Gastrocnemius medialis (tissue), 4 donors: ENCODE results near the gene INPP4B. TPM values are rescaled to one million over a fixed set of nuclear protein-coding genes. Genes with fewer than 3 reads are reported as not detected.

ENCODE experiments used
- ATAC-seq, 2 donors: fragments of 150-250 bp; one replicate each; pipeline ENCODE4 v1.9.1; 2016
- DNase-seq, 2 donors: peaks; one replicate each; pipeline ENCODE4 v3.0.0-alpha.2; 2019
- H3K27ac ChIP-seq, 4 donors: fragments of 200-600 bp; sonication (generic); 1 replicate in 1 of 4; 2 replicates in 3 of 4; pipeline ENCODE4 v1.5.1; 2016 to 2018; ENCODE audit warnings: mild to moderate bottlenecking in 2 of 4, moderate library complexity in 1 of 4
- H3K27me3 ChIP-seq, 3 donors: fragments of 200-600 bp; sonication (generic) in 2 of 3; 1 replicate in 1 of 3; 2 replicates in 2 of 3; pipeline versions ENCODE4 v1.5.1 to v1.6.0; 2016 to 2019; ENCODE audit warnings: mild to moderate bottlenecking in 1 of 3, moderate library complexity in 1 of 3
- H3K36me3 ChIP-seq, 2 donors: fragments of 200-600 bp; sonication (generic) in 1 of 2; one replicate each; pipeline ENCODE4 v1.5.1; 2017 to 2018
- H3K4me1 ChIP-seq, 2 donors: fragments of 200-600 bp; sonication (generic) in 1 of 2; one replicate each; pipeline ENCODE4 v1.5.1; 2016 to 2017; ENCODE audit warnings: mild to moderate bottlenecking in 2 of 2
- H3K4me3 ChIP-seq, 4 donors: fragments of 200-600 bp; sonication (generic) in 3 of 4; 1 replicate in 1 of 4; 2 replicates in 3 of 4; pipeline ENCODE4 v1.5.1; 2016 to 2019; ENCODE audit warnings: mild to moderate bottlenecking in 2 of 4
- H3K9me3 ChIP-seq, 3 donors: fragments of 200-600 bp; sonication (generic) in 2 of 3; 1 replicate in 1 of 3; 2 replicates in 2 of 3; pipeline ENCODE4 v1.5.1; 2016 to 2019
- POLR2A ChIP-seq, 2 donors: fragments of 450-650 bp; IDR thresholded peaks; one replicate each; pipeline ENCODE4 v1.6.1; 2017; ENCODE audit warnings: antibody characterized with exemption in 2 of 2, mild to moderate bottlenecking in 2 of 2, moderate library complexity in 2 of 2
- in situ Hi-C, 4 donors: fragments of 200-750 bp; cut with MboI; loops; one replicate each; pipeline versions ENCODE4 v1.15.0 to v1.8.0; 2017; ENCODE audit warnings: low sequenced_read_pairs in 4 of 4
- intact Hi-C: fragments of 100-400 bp; cut with DNase I; formaldehyde crosslinking; loops from one replicate; pipeline ENCODE4 v1.15.1; 2023; ENCODE audit warnings: low total_unique reads
- total RNA-seq, 4 donors: library from RNA; depleted of rRNA; stranded (reverse); fragments of >200 nt; gene quantifications; one replicate each; pipeline versions ENCODE4 v1.1.0 to v1.2.3, GENCODE V29; 2016
- TF ChIP-seq, protein P1 (sequence below), 5 experiments: fragments of 450-650 bp in 3 of 5; fragments of 200-600 bp in 2 of 5; sonication (generic) in 2 of 5; IDR thresholded peaks in 4 of 5; conservative IDR thresholded peaks in 1 of 5; 1 replicate in 4 of 5; 2 replicates in 1 of 5; pipeline ENCODE4 v1.5.1; 2016 to 2019; ENCODE audit warnings: antibody characterized with exemption in 5 of 5, mild to moderate bottlenecking in 3 of 5, moderate library complexity in 3 of 5

INPP4B gene
- total RNA-seq, 4 donors from 2014 or later: 7.5 to 23.6 (median 9.1) TPM

DNA sequence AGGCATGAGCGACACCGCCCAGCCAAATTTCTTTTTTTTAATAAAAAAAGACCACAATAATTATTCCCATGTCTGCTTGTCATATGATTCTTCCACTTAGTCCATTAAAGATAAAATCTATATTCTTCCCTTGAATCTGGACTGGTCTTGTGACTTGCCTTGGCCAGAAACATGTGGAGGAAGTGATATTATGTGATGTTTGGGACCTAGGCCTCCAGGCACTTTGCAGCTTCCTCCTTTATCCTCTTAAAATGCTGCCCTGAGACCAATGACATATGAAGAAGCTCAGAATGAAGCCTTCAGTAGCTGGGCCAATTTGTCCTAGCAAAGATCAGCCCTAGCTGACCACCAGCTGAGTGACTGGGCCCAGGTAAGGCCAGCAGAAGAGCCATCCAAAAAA lies 250.0 kb downstream of the INPP4B start:
- no peak for TF ChIP-seq POLR2A (IDR thresholded peaks at IDR 0.05)
- TF ChIP-seq, protein P1, sequence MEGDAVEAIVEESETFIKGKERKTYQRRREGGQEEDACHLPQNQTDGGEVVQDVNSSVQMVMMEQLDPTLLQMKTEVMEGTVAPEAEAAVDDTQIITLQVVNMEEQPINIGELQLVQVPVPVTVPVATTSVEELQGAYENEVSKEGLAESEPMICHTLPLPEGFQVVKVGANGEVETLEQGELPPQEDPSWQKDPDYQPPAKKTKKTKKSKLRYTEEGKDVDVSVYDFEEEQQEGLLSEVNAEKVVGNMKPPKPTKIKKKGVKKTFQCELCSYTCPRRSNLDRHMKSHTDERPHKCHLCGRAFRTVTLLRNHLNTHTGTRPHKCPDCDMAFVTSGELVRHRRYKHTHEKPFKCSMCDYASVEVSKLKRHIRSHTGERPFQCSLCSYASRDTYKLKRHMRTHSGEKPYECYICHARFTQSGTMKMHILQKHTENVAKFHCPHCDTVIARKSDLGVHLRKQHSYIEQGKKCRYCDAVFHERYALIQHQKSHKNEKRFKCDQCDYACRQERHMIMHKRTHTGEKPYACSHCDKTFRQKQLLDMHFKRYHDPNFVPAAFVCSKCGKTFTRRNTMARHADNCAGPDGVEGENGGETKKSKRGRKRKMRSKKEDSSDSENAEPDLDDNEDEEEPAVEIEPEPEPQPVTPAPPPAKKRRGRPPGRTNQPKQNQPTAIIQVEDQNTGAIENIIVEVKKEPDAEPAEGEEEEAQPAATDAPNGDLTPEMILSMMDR (IDR thresholded peaks at IDR 0.05 in 4 of 5, conservative IDR thresholded peaks at IDR 0.05 in 1 of 5): no peak
- in situ Hi-C loops (no loop called here), intact Hi-C loops (no loop called here)
- H3K27ac ChIP-seq: no peak overlapping the region
- DNase-seq (no peak), ATAC-seq (no peak)
- no peaks in the 10 kb centered on the region for H3K27me3 ChIP-seq
- H3K9me3 ChIP-seq: no peaks in the 10 kb centered on the region
- no peaks in the 10 kb centered on the region for H3K4me1 ChIP-seq
- no peaks in the 10 kb centered on the region for H3K36me3 ChIP-seq
- H3K4me3 ChIP-seq: no peak overlapping the region

DNA sequence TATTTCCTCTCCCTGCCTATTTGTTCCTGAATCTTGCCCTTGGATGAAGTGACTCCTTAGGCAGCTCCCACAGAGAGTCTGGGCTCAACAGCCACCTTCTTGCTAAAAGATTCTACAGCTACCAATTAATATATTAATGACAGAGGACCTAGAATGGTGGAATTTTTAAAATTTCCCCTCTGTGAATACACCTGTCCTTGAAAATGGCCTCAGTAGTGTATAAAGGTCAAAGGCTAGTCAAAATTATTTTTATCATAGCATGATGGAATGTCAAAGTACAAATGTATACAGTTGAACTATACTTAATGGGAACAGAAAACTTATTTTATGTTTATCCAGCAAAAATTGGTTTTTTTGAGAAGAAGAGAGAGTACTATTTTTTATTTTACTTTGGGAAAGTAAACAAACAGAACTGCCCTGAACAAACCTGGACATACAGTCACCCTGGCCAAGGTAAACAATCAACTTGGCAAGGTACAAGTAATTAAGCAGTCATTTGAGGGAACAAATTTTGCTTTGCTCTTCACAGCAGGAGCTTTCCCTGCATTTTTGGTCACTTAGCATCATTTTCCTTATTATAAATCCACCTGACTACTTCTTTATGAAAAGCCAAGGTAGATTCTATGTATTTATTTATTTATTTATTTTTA lies 250.8 kb downstream of the INPP4B start:
- Histone ChIP-seq H3K4me3 (no peak overlapping the region), H3K4me1 (no peaks in the 10 kb centered on the region), H3K36me3 (no peaks in the 10 kb centered on the region), H3K27me3 (no peaks in the 10 kb centered on the region), H3K9me3 (no peaks in the 10 kb centered on the region), H3K27ac (no peak overlapping the region)
- intact Hi-C loops (no loop called here), in situ Hi-C loops (no loop called here)
- ATAC-seq (no peak), DNase-seq (no peak)
- TF ChIP-seq, protein P1 (IDR thresholded peaks at IDR 0.05 in 4 of 5, conservative IDR thresholded peaks at IDR 0.05 in 1 of 5): no peak
- no peak for TF ChIP-seq POLR2A (IDR thresholded peaks at IDR 0.05)

DNA sequence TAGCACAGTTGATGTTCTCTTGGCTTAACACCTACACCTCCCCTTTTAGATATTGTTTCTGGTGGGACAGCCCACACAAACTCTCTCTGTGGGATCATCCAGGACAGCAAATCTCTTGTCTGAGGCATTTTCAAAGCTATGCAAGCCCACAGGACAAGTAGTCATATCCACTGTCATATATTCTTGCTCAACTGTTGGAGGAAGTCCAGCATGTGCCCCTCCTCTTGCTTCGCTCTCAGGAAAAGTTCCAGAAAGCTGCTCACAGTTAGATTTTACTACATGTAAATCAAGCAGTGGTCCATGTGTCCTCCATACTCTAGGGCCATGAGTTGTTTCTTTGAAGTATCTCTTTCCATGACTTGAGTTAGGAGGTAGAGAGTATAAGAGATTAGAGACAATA lies 260.7 kb downstream of the INPP4B start:
- intact Hi-C loops (no loop called here), in situ Hi-C loops (no loop called here)
- Histone ChIP-seq H3K27ac (no peak overlapping the region), H3K4me3 (no peak overlapping the region), H3K4me1 (no peaks in the 10 kb centered on the region), H3K9me3 (no peaks in the 10 kb centered on the region), H3K27me3 (no peaks in the 10 kb centered on the region), H3K36me3 (no peaks in the 10 kb centered on the region)
- TF ChIP-seq, protein P1 (IDR thresholded peaks at IDR 0.05 in 4 of 5, conservative IDR thresholded peaks at IDR 0.05 in 1 of 5): no peak
- ATAC-seq (no peak), DNase-seq (no peak)

DNA sequence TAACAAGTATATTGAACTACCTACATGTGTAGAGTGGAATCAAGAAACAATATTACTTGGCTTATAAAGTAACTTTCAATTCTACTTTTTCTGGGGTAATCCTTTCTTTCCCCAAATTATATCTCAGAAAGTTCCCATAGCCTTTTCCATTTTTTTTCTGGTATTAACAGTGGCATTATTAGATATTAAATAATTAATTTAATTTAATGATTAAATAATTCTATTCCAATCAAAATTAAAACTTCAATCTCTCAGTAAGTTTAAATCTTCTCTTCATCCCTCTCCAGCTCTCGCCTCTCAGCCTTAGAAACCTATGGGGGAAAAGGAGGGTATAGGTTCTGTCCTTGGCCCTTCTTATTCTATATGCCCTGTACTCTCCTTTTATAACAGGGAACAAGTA lies 262.4 kb downstream of the INPP4B start:
- ATAC-seq: no peak
- intact Hi-C loops: no loop called here
- no peak overlapping the region for H3K4me3 ChIP-seq
- in situ Hi-C loops: no loop called here
- TF ChIP-seq POLR2A (IDR thresholded peaks at IDR 0.05): no peak
- TF ChIP-seq, protein P1 (IDR thresholded peaks at IDR 0.05 in 4 of 5, conservative IDR thresholded peaks at IDR 0.05 in 1 of 5): no peak
- no peak overlapping the region for H3K27ac ChIP-seq
- H3K9me3 ChIP-seq: no peaks in the 10 kb centered on the region
- H3K4me1 ChIP-seq: no peaks in the 10 kb centered on the region
- no peaks in the 10 kb centered on the region for H3K36me3 ChIP-seq
- DNase-seq: no peak
- H3K27me3 ChIP-seq: no peaks in the 10 kb centered on the region

DNA sequence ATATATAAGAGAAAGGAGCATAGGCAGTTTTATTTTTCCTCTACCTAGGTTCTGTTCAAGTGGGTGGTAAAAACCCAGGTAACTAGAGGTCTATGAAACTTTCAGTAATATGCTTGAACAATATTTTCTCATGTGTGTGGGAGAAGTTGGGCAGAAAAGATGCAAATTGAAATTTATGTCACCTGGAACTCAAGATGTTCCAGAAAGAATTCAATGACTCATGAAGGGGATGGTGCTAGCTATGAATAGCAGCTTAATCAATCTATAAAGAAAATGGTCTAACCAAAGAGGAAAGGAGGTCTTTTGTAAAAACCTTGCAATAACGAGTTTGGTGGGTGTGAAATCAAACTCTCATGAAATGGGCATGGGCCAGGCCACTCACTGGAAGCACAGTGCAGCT lies 263.8 kb downstream of the INPP4B start:
- in situ Hi-C loops (no loop called here), intact Hi-C loops (no loop called here)
- Histone ChIP-seq H3K4me1 (no peaks in the 10 kb centered on the region), H3K4me3 (no peak overlapping the region), H3K27me3 (no peaks in the 10 kb centered on the region), H3K36me3 (no peaks in the 10 kb centered on the region), H3K27ac (no peak overlapping the region), H3K9me3 (no peaks in the 10 kb centered on the region)
- TF ChIP-seq, protein P1 (IDR thresholded peaks at IDR 0.05 in 4 of 5, conservative IDR thresholded peaks at IDR 0.05 in 1 of 5): no peak
- no peak for TF ChIP-seq POLR2A (IDR thresholded peaks at IDR 0.05)
- ATAC-seq (no peak), DNase-seq (no peak)
